WTC11 (cell line): ENCODE results near the gene HYI. TPM values are rescaled to one million over a fixed set of nuclear protein-coding genes. Genes with fewer than 3 reads are reported as not detected.
"Not testable (repeated sequence)": the region's sequence is repeated elsewhere in the genome, so short reads cannot be mapped to it uniquely, and the experiment has no call there.

Source experiments
- ATAC-seq: fragments of 200-7000 bp; cut with Tn5 transposase; 2 replicates; pipeline ENCODE4 v1.10.0; 2021; ENCODE audit warnings: mild to moderate bottlenecking, moderate library complexity
- CTCF ChIA-PET: fragments of 300-600 bp; sonication (Branson Sonifier 250); formaldehyde crosslinking; loops from one replicate; lab custom pipeline; 2021; ENCODE audit warnings: antibody characterized with exemption; lab: Charles Lee
- POLR2A ChIA-PET: fragments of 350-600 bp; sonication (Branson Sonifier 250); formaldehyde crosslinking; loops from one replicate; lab custom pipeline; 2021; ENCODE audit warnings: antibody characterized with exemption; lab: Charles Lee
- DNase-seq: peaks from one replicate; pipeline ENCODE4 v3.0.0; 2021; ENCODE audit warnings: low spot score
- H3K27ac Mint-ChIP-seq: 2 replicates; pipeline ENCODE4 v1.8.0; 2021; ENCODE audit warnings: mixed read lengths
- H3K27me3 Mint-ChIP-seq: 2 replicates; pipeline ENCODE4 v1.8.0; 2021; ENCODE audit warnings: low read depth, mild to moderate bottlenecking, moderate library complexity, mixed read lengths
- H3K36me3 Mint-ChIP-seq: 2 replicates; pipeline ENCODE4 v1.8.0; 2021; ENCODE audit warnings: mixed read lengths
- H3K4me1 Mint-ChIP-seq: 2 replicates; pipeline ENCODE4 v1.8.0; 2022; ENCODE audit warnings: mixed read lengths
- H3K4me3 Mint-ChIP-seq: 2 replicates; pipeline ENCODE4 v1.8.0; 2021; ENCODE audit warnings: mild to moderate bottlenecking, moderate library complexity, mixed read lengths
- H3K9me3 Mint-ChIP-seq: 2 replicates; pipeline ENCODE4 v1.8.0; 2021; ENCODE audit warnings: mixed read lengths
- ATF1 ChIP-seq: sonication (generic); formaldehyde crosslinking; IDR thresholded peaks from 2 replicates; pipeline ENCODE4 v1.8.1; 2023; ENCODE audit warnings: mild to moderate bottlenecking, moderate library complexity, missing genetic modification reagents
- ATF2 ChIP-seq: sonication (generic); formaldehyde crosslinking; IDR thresholded peaks from 2 replicates; pipeline ENCODE4 v1.8.1; 2022; ENCODE audit warnings: low read depth, missing genetic modification reagents, borderline replicate concordance
- ATF3 ChIP-seq: sonication (generic); formaldehyde crosslinking; conservative IDR thresholded peaks from 2 replicates; pipeline ENCODE4 v1.8.1; 2022; ENCODE audit warnings: mild to moderate bottlenecking, missing genetic modification reagents
- CBFB ChIP-seq: sonication (generic); formaldehyde crosslinking; IDR thresholded peaks from 2 replicates; pipeline ENCODE4 v1.8.1; 2022; ENCODE audit warnings: mild to moderate bottlenecking, low read depth, missing genetic modification reagents
- CREM ChIP-seq: sonication (generic); formaldehyde crosslinking; IDR thresholded peaks from 2 replicates; pipeline ENCODE4 v1.8.1; 2022; ENCODE audit warnings: mild to moderate bottlenecking, missing genetic modification reagents, moderate library complexity
- ESRRA ChIP-seq: sonication (generic); formaldehyde crosslinking; IDR thresholded peaks from 2 replicates; pipeline ENCODE4 v1.8.1; 2022; ENCODE audit warnings: mild to moderate bottlenecking, missing genetic modification reagents, borderline replicate concordance
- ETV6 ChIP-seq: sonication (generic); formaldehyde crosslinking; IDR thresholded peaks from 2 replicates; pipeline ENCODE4 v1.8.1; 2022; ENCODE audit warnings: mild to moderate bottlenecking, missing genetic modification reagents
- GABPB1 ChIP-seq: sonication (generic); formaldehyde crosslinking; IDR thresholded peaks from 2 replicates; pipeline ENCODE4 v1.8.1; 2023; ENCODE audit warnings: mild to moderate bottlenecking, missing genetic modification reagents
- GTF2I ChIP-seq: fragments of 250-450 bp; sonication (Bioruptor Pico); conservative IDR thresholded peaks from 2 replicates; pipeline ENCODE4 v1.4.0; 2021; ENCODE audit warnings: mild to moderate bottlenecking
- HMGA2 ChIP-seq: fragments of 250-450 bp; sonication (Bioruptor Pico); IDR thresholded peaks from 2 replicates; pipeline ENCODE4 v1.4.0; 2021; ENCODE audit warnings: mild to moderate bottlenecking, moderate library complexity
- JAZF1 ChIP-seq: fragments of 250-450 bp; sonication (Bioruptor Pico); IDR thresholded peaks from 2 replicates; pipeline ENCODE4 v1.9.0; 2021; ENCODE audit warnings: moderate library complexity, mild to moderate bottlenecking, inconsistent platforms
- NR2C2 ChIP-seq: sonication (generic); formaldehyde crosslinking; IDR thresholded peaks from 2 replicates; pipeline ENCODE4 v1.8.0; 2022; ENCODE audit warnings: mild to moderate bottlenecking, missing genetic modification reagents
- PREB ChIP-seq: sonication (generic); formaldehyde crosslinking; IDR thresholded peaks from 2 replicates; pipeline ENCODE4 v1.8.1; 2022; ENCODE audit warnings: mild to moderate bottlenecking, missing genetic modification reagents, moderate library complexity, borderline replicate concordance
- RORB ChIP-seq: fragments of 250-450 bp; sonication (Bioruptor Pico); IDR thresholded peaks from 2 replicates; pipeline ENCODE4 v1.9.0; 2021; ENCODE audit warnings: mild to moderate bottlenecking
- TCF7 ChIP-seq: sonication (generic); formaldehyde crosslinking; IDR thresholded peaks from 2 replicates; pipeline ENCODE4 v1.8.0; 2022; ENCODE audit warnings: mild to moderate bottlenecking, low read depth, missing genetic modification reagents, moderate library complexity
- TEAD1 ChIP-seq: sonication (generic); formaldehyde crosslinking; IDR thresholded peaks from 2 replicates; pipeline ENCODE4 v1.8.0; 2022; ENCODE audit warnings: mild to moderate bottlenecking, missing genetic modification reagents
- TEAD4 ChIP-seq: sonication (generic); formaldehyde crosslinking; IDR thresholded peaks from 2 replicates; pipeline ENCODE4 v1.8.0; 2022; ENCODE audit warnings: mild to moderate bottlenecking, missing genetic modification reagents
- ZBTB21 ChIP-seq: sonication (generic); formaldehyde crosslinking; IDR thresholded peaks from 2 replicates; pipeline ENCODE4 v1.8.1; 2023; ENCODE audit warnings: mild to moderate bottlenecking, missing genetic modification reagents, borderline replicate concordance
- ZNF121 ChIP-seq: sonication (generic); formaldehyde crosslinking; IDR thresholded peaks from 2 replicates; pipeline ENCODE4 v1.8.0; 2023; ENCODE audit warnings: missing genetic modification reagents
- ZNF219 ChIP-seq: sonication (generic); formaldehyde crosslinking; IDR thresholded peaks from 2 replicates; pipeline ENCODE4 v1.8.0; 2023; ENCODE audit warnings: missing genetic modification reagents, mild to moderate bottlenecking, borderline replicate concordance
- ZNF232 ChIP-seq: sonication (generic); formaldehyde crosslinking; IDR thresholded peaks from 2 replicates; pipeline ENCODE4 v1.8.0; 2022; ENCODE audit warnings: mild to moderate bottlenecking, missing genetic modification reagents
- ZNF416 ChIP-seq: fragments of 250-450 bp; sonication (Bioruptor Pico); IDR thresholded peaks from 2 replicates; pipeline ENCODE4 v1.9.0; 2021; ENCODE audit warnings: mild to moderate bottlenecking, inconsistent platforms
- total RNA-seq: library from RNA; stranded (reverse); gene quantifications from 3 replicates; pipeline ENCODE4 v1.2.3, GENCODE V29; 2021
- TF ChIP-seq, protein P1 (sequence below): sonication (generic); formaldehyde crosslinking; IDR thresholded peaks from 2 replicates; pipeline ENCODE4 v1.8.1; 2022; ENCODE audit warnings: low read depth, mild to moderate bottlenecking, moderate library complexity, missing genetic modification reagents, borderline replicate concordance
- TF ChIP-seq, protein P2 (sequence below): sonication (generic); formaldehyde crosslinking; IDR thresholded peaks from 2 replicates; pipeline ENCODE4 v1.8.1; 2023; ENCODE audit warnings: mild to moderate bottlenecking, missing genetic modification reagents
- TF ChIP-seq, protein P3 (sequence below): sonication (generic); formaldehyde crosslinking; IDR thresholded peaks from 2 replicates; pipeline ENCODE4 v1.8.1; 2023; ENCODE audit warnings: mild to moderate bottlenecking, missing genetic modification reagents, borderline replicate concordance
- TF ChIP-seq, protein P4 (sequence below): fragments of 250-450 bp; sonication (Bioruptor Pico); IDR thresholded peaks from 2 replicates; pipeline ENCODE4 v1.8.0; 2021; ENCODE audit warnings: mild to moderate bottlenecking

Gene HYI
- total RNA-seq, 1 experiment from 2014 or later: 23.2 TPM

DNA sequence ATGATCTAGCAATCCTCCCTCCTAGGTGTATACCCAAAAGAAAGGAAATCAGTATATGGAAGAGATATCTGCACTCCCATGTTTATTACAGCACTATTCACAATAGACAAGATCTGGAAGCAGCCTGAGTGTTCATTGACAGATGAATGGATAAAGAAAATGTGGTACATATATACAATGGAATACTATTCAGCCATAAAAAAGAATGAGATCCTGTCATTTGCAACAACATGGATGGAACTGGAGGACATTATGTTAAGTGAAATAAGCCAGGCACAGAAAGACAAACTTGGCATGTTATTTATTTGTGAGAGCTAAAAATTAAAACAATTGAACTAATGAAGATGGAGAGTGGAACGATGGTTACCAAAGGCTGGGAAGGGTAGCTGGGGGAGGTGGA is 40.3 kb downstream of the HYI start:
- not testable (repeated sequence) for ATAC-seq, H3K4me1 Mint-ChIP-seq, H3K27me3 Mint-ChIP-seq, H3K27ac Mint-ChIP-seq, DNase-seq, H3K9me3 Mint-ChIP-seq, H3K4me3 Mint-ChIP-seq
- ChIA-PET POLR2A (interaction anchor here (1.6 kb wide), 1 partner anchor 55 kb away, joined by 7 read pairs; the partner anchor contains the start of gene CDC20), CTCF (interaction anchor here (1.1 to 3.1 kb wide), 7 partner anchors 84 to 500 kb away, joined by 3 to 100 read pairs (median 10); partner anchors contain the start of gene C1orf210)
- H3K36me3 Mint-ChIP-seq: peaks cover 10% of the 10 kb centered on the region
- 0 out of 2 replicates have a peak, but pooled peaks have one; percentile 32 for TF ChIP-seq GTF2I

GRCh38 chr1:43410571-43410970 is 43.2 kb downstream of the HYI start:
- ATAC-seq: no peak
- H3K36me3 Mint-ChIP-seq: peaks cover 19% of the 10 kb centered on the region
- no peak overlapping the region for H3K4me3 Mint-ChIP-seq
- TF ChIP-seq ZBTB21 (CRISPR knock-in tag) (no peak), CBFB (CRISPR knock-in tag) (no peak), GTF2I (no peak), ESRRA (CRISPR knock-in tag) (no peak), ZNF219 (no peak), ETV6 (CRISPR knock-in tag) (no peak), TEAD1 (CRISPR knock-in tag) (no peak), PREB (no peak), CREM (no peak), ZNF232 (CRISPR knock-in tag) (no peak), ATF2 (no peak), JAZF1 (no peak), NR2C2 (CRISPR knock-in tag) (no peak), ZNF121 (no peak), ATF1 (no peak), ZNF416 (CRISPR knock-in tag) (no peak), RORB (CRISPR knock-in tag) (no peak), TCF7 (CRISPR knock-in tag) (no peak)
- TF ChIP-seq, protein P1, sequence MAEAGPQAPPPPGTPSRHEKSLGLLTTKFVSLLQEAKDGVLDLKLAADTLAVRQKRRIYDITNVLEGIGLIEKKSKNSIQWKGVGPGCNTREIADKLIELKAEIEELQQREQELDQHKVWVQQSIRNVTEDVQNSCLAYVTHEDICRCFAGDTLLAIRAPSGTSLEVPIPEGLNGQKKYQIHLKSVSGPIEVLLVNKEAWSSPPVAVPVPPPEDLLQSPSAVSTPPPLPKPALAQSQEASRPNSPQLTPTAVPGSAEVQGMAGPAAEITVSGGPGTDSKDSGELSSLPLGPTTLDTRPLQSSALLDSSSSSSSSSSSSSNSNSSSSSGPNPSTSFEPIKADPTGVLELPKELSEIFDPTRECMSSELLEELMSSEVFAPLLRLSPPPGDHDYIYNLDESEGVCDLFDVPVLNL (CRISPR knock-in tag): no peak
- peaks cover 6% of the 10 kb centered on the region for H3K9me3 Mint-ChIP-seq
- no peak for DNase-seq
- ChIA-PET POLR2A (no interaction called here), CTCF (no interaction called here)
- H3K4me1 Mint-ChIP-seq: no peaks in the 10 kb centered on the region
- no peaks in the 10 kb centered on the region for H3K27me3 Mint-ChIP-seq
- no peak overlapping the region for H3K27ac Mint-ChIP-seq

- H3K36me3 Mint-ChIP-seq: peaks cover 36% of the 10 kb centered on the region
- ChIA-PET POLR2A (no interaction called here), CTCF (interaction anchor here (0.9 kb wide), 1 partner anchor 9 kb away, joined by 5 read pairs; no protein-coding TSS in a partner anchor)
- H3K4me1 Mint-ChIP-seq: no peaks in the 10 kb centered on the region
- H3K4me3 Mint-ChIP-seq: no peak overlapping the region
- no peak for DNase-seq
- H3K27me3 Mint-ChIP-seq: no peaks in the 10 kb centered on the region
- no peak overlapping the region for H3K27ac Mint-ChIP-seq
- ATAC-seq: no peak
- no peaks in the 10 kb centered on the region for H3K9me3 Mint-ChIP-seq
- TF ChIP-seq TEAD4 (CRISPR knock-in tag): no peak
- TF ChIP-seq ATF3: no peak
- TF ChIP-seq, protein P2, sequence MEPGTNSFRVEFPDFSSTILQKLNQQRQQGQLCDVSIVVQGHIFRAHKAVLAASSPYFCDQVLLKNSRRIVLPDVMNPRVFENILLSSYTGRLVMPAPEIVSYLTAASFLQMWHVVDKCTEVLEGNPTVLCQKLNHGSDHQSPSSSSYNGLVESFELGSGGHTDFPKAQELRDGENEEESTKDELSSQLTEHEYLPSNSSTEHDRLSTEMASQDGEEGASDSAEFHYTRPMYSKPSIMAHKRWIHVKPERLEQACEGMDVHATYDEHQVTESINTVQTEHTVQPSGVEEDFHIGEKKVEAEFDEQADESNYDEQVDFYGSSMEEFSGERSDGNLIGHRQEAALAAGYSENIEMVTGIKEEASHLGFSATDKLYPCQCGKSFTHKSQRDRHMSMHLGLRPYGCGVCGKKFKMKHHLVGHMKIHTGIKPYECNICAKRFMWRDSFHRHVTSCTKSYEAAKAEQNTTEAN: no peak
- TF ChIP-seq, protein P3, sequence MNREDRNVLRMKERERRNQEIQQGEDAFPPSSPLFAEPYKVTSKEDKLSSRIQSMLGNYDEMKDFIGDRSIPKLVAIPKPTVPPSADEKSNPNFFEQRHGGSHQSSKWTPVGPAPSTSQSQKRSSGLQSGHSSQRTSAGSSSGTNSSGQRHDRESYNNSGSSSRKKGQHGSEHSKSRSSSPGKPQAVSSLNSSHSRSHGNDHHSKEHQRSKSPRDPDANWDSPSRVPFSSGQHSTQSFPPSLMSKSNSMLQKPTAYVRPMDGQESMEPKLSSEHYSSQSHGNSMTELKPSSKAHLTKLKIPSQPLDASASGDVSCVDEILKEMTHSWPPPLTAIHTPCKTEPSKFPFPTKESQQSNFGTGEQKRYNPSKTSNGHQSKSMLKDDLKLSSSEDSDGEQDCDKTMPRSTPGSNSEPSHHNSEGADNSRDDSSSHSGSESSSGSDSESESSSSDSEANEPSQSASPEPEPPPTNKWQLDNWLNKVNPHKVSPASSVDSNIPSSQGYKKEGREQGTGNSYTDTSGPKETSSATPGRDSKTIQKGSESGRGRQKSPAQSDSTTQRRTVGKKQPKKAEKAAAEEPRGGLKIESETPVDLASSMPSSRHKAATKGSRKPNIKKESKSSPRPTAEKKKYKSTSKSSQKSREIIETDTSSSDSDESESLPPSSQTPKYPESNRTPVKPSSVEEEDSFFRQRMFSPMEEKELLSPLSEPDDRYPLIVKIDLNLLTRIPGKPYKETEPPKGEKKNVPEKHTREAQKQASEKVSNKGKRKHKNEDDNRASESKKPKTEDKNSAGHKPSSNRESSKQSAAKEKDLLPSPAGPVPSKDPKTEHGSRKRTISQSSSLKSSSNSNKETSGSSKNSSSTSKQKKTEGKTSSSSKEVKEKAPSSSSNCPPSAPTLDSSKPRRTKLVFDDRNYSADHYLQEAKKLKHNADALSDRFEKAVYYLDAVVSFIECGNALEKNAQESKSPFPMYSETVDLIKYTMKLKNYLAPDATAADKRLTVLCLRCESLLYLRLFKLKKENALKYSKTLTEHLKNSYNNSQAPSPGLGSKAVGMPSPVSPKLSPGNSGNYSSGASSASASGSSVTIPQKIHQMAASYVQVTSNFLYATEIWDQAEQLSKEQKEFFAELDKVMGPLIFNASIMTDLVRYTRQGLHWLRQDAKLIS (CRISPR knock-in tag): no peak
- no peak for TF ChIP-seq HMGA2
- TF ChIP-seq, protein P4, sequence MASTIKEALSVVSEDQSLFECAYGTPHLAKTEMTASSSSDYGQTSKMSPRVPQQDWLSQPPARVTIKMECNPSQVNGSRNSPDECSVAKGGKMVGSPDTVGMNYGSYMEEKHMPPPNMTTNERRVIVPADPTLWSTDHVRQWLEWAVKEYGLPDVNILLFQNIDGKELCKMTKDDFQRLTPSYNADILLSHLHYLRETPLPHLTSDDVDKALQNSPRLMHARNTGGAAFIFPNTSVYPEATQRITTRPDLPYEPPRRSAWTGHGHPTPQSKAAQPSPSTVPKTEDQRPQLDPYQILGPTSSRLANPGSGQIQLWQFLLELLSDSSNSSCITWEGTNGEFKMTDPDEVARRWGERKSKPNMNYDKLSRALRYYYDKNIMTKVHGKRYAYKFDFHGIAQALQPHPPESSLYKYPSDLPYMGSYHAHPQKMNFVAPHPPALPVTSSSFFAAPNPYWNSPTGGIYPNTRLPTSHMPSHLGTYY (CRISPR knock-in tag): no peak
- TF ChIP-seq GABPB1: no peak
Measured at GRCh38 chr1:43405876-43406234, 47.9 kb downstream of the HYI start.
